Measurements from ENCODE around the gene TDRD15.

TDRD15 gene

GRCh38 chr2:21165350-21165749, 41.6 kb downstream of the TDRD15 start:
- Histone ChIP-seq H3K4me1 (no peaks in the 10 kb centered on the region), H3K4me3 (no peak overlapping the region), H3K27me3 (no peaks in the 10 kb centered on the region), H3K27ac (no peak overlapping the region), H3K9me3 (peaks cover 16% of the 10 kb centered on the region; the same call in 1 of the 2 replicates), H4K20me1 (no peaks in the 10 kb centered on the region), H3K9ac (no peak overlapping the region), H3K36me3 (no peaks in the 10 kb centered on the region), H3K4me2 (no peak overlapping the region)
- no peak for TF ChIP-seq Cebpa-rat (IDR thresholded peaks at IDR 0.05)

GRCh38 chr2:21175895-21176646, 52.3 kb downstream of the TDRD15 start:
- Histone ChIP-seq H3K4me2 (no peak overlapping the region), H3K27me3 (no peaks in the 10 kb centered on the region), H3K4me1 (no peaks in the 10 kb centered on the region), H3K36me3 (no peaks in the 10 kb centered on the region), H3K9me3 (no peaks in the 10 kb centered on the region), H4K20me1 (no peaks in the 10 kb centered on the region), H3K9ac (no peak overlapping the region), H3K27ac (no peak overlapping the region), H3K4me3 (no peak overlapping the region)
- no peak for TF ChIP-seq Cebpa-rat (IDR thresholded peaks at IDR 0.05)

- H3K4me1 ChIP-seq, result no peaks in the 10 kb centered on the region
- no peak overlapping the region for H3K27ac ChIP-seq
- H3K9me3 ChIP-seq, result no peaks in the 10 kb centered on the region
- H3K9ac ChIP-seq, result no peak overlapping the region
- no peaks in the 10 kb centered on the region for H3K36me3 ChIP-seq
- H3K4me2 ChIP-seq, result no peak overlapping the region
- no peak overlapping the region for H3K4me3 ChIP-seq
- H3K27me3 ChIP-seq, result no peaks in the 10 kb centered on the region
- H4K20me1 ChIP-seq, result no peaks in the 10 kb centered on the region
- no peak for TF ChIP-seq Cebpa-rat (IDR thresholded peaks at IDR 0.05)
Observed at GRCh38 chr2:21181957-21182356, 58.2 kb downstream of the TDRD15 start.

GRCh38 chr2:21183306-21183705, 59.5 kb downstream of the TDRD15 start:
- no peaks in the 10 kb centered on the region for H3K9me3 ChIP-seq
- no peaks in the 10 kb centered on the region for H3K36me3 ChIP-seq
- H3K4me3 ChIP-seq, result no peak overlapping the region
- no peak overlapping the region for H3K27ac ChIP-seq
- no peak for TF ChIP-seq Cebpa-rat (IDR thresholded peaks at IDR 0.05)
- H3K9ac ChIP-seq, result no peak overlapping the region
- no peaks in the 10 kb centered on the region for H3K4me1 ChIP-seq
- no peaks in the 10 kb centered on the region for H4K20me1 ChIP-seq
- H3K27me3 ChIP-seq, result no peaks in the 10 kb centered on the region
- H3K4me2 ChIP-seq, result no peak overlapping the region

GRCh38 chr2:21183726-21184125, 60.0 kb downstream of the TDRD15 start:
- no peak for TF ChIP-seq Cebpa-rat (IDR thresholded peaks at IDR 0.05)
- Histone ChIP-seq H4K20me1 (no peaks in the 10 kb centered on the region), H3K9me3 (no peaks in the 10 kb centered on the region), H3K9ac (no peak overlapping the region), H3K4me3 (no peak overlapping the region), H3K27me3 (no peaks in the 10 kb centered on the region), H3K27ac (no peak overlapping the region), H3K4me2 (no peak overlapping the region), H3K4me1 (no peaks in the 10 kb centered on the region), H3K36me3 (no peaks in the 10 kb centered on the region)

- no peaks in the 10 kb centered on the region for H3K9me3 ChIP-seq
- H3K27ac ChIP-seq, result no peak overlapping the region
- no peak overlapping the region for H3K9ac ChIP-seq
- H3K27me3 ChIP-seq, result no peaks in the 10 kb centered on the region
- no peaks in the 10 kb centered on the region for H3K4me1 ChIP-seq
- no peak overlapping the region for H3K4me2 ChIP-seq
- H3K4me3 ChIP-seq, result no peak overlapping the region
- no peaks in the 10 kb centered on the region for H3K36me3 ChIP-seq
- H4K20me1 ChIP-seq, result no peaks in the 10 kb centered on the region
- no peak for TF ChIP-seq Cebpa-rat (IDR thresholded peaks at IDR 0.05)
Observed at GRCh38 chr2:21191535-21191934, 67.8 kb downstream of the TDRD15 start.
